ENCODE results near the gene ZNF45. TPM values are rescaled to one million over a fixed set of nuclear protein-coding genes. Genes with fewer than 3 reads are reported as not detected.
A peak's percentile ranks its signal among the peaks of the same experiment; 100 is the strongest.

The ZNF45 gene
- polyA plus RNA-seq = 10 to 100 TPM in 1 of 4 donors, 1 to 10 TPM in 3; 3.5 to 18.5 (median 6.0) TPM
- long read RNA-seq, donor 1, partial matches to known transcripts = 5 of 7 reads
- long read RNA-seq, donor 1, other reads (novel, unspliced or antisense) = 0 of 7 reads
- long read RNA-seq, donor 2 = 0 reads
- long read RNA-seq, donor 3, partial matches to known transcripts = 0 of 1 reads
- long read RNA-seq, donor 3, other reads (novel, unspliced or antisense) = 0 of 1 reads
- long read RNA-seq, donor 4 = 0 reads
- long read RNA-seq, donor 5, partial matches to known transcripts = 7 of 8 reads
- long read RNA-seq, donor 5, other reads (novel, unspliced or antisense) = 0 of 8 reads
- long read RNA-seq, donor 6 = 0 reads
- long read RNA-seq, donor 7 = 0 reads
- long read RNA-seq, donor 8 = 0 reads
- long read RNA-seq, donor 9 = 0 reads
- long read RNA-seq, donor 10 = 0 reads

GRCh38 chr19:43934985-43935708, at the start of gene ZNF45:
ZNF45 (minus strand) TSS chr19:43935282; CDS start chr19:43922185, 13,097 bp downstream.
- 0% methylated on average over 42 of the region's 42 CpGs for WGBS, 3 donors
- Histone ChIP-seq H3K27ac (ENCODE audit: low read depth in 1 of 3, low read length in 2 of 3) (peak within 1 kb of the TSS; percentile 61 to 95 (median 95)), H3K36me3 (ENCODE audit: control insufficient read depth in 3 of 3, insufficient read depth in 2 of 3, low read depth in 1 of 3, low read length in 3 of 3) (peaks cover 2 to 14% (median 7%) of the 10 kb centered on the region in 3 donors), H3K4me1 (ENCODE audit: control insufficient read depth in 3 of 3, insufficient read depth in 2 of 3, low read depth in 1 of 3, low read length in 2 of 3) (peaks cover 0 to 5% (median 0%) of the 10 kb centered on the region in 3 donors), H3K9me3 (ENCODE audit: control insufficient read depth in 2 of 2, insufficient read depth in 1 of 2, low read depth in 1 of 2, low read length in 1 of 2) (no peaks in the 10 kb centered on the region), H3K4me3 (ENCODE audit: low read depth in 1 of 3, low read length in 3 of 3) (peak within 1 kb of the TSS; percentile 74 to 97 (median 74)), H3K27me3 (ENCODE audit: control insufficient read depth in 3 of 3, insufficient read depth in 3 of 3, low read length in 3 of 3) (no peaks in the 10 kb centered on the region)
- DNase-seq = peak; percentile 91 to 97
- FAIRE-seq = no peak

DNA sequence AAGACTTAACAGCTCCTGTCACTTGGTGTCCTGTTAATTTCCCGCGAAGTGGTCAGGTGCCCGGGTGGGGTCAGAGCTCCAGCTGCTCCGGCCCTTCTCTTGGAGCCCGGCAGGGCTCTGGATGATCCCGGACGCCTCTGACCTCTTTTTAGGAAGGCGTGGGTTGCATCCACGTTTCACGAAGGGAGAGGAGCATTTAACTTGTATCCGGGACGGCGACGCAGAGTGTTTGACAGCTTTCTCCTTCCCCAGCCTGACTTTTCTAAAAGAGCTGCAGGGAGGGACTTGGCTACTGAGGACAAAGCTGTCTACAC, 49.6 kb upstream of the ZNF45 start:
- Histone ChIP-seq H3K27ac (ENCODE audit: low read depth in 1 of 3, low read length in 2 of 3) (peak overlapping the region in 1 of 3 donors; percentile 71), H3K9me3 (ENCODE audit: control insufficient read depth in 2 of 2, insufficient read depth in 1 of 2, low read depth in 1 of 2, low read length in 1 of 2) (peaks cover 0 to 12% of the 10 kb centered on the region in 2 donors), H3K36me3 (ENCODE audit: control insufficient read depth in 3 of 3, insufficient read depth in 2 of 3, low read depth in 1 of 3, low read length in 3 of 3) (peaks cover 2 to 5% (median 4%) of the 10 kb centered on the region in 3 donors), H3K27me3 (ENCODE audit: control insufficient read depth in 3 of 3, insufficient read depth in 3 of 3, low read length in 3 of 3) (no peaks in the 10 kb centered on the region), H3K4me3 (ENCODE audit: low read depth in 1 of 3, low read length in 3 of 3) (peak overlapping the region; percentile 82 to 85 (median 83)), H3K4me1 (ENCODE audit: control insufficient read depth in 3 of 3, insufficient read depth in 2 of 3, low read depth in 1 of 3, low read length in 2 of 3) (no peaks in the 10 kb centered on the region)
- WGBS, 3 donors = 3% methylated on average over 14 of the region's 14 CpGs
- FAIRE-seq = no peak
- DNase-seq = no peak

DNA sequence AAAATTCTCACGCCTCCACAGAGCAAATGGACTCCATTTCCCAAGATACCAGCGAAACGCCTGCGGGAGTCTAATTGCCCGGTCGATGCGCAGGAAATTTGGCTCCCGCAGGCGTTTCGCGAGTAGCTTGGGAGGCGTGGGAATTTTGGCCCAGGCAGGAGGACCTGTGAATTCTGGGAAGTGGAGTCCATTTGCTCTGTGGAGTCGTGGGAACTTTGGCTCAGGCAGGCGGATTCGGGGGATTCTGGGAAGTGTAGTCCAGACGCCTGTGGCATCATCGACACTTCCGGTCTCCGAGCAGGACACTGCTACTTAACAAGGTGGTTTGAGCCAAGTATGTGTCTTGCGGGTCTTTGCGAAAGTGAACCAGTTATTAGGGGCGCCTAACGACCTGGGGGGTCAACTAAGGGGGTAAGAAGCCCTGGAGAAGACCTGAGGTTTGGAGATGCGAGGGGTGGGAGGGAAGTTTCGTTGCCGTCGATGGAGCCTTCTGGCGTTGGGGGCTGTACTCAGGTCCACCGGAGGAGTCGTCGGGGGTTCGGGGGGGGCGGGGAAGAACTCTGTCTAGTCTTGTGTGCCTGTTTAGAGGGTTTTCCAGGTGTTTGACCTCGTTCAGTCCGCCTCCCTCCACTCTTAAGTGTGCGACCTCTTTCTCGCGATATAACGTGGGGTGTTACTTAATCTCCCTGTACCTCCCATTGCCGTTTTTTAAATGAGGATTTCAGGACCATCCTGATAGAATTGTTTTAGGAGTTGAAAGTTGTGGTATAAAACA, 49.0 kb upstream of the ZNF45 start, which contains the start of gene ZNF155:
Gene ZNF155, plus strand, starts transcription at position 277 of the 775 bp plus-strand sequence. CDS start 4,356 bp downstream, outside the sequence.
- H3K27me3 ChIP-seq (ENCODE audit: control insufficient read depth in 3 of 3, insufficient read depth in 3 of 3, low read length in 3 of 3) = no peaks in the 10 kb centered on the region
- 1% methylated on average over 39 to 40 of the region's 40 CpGs for WGBS, 3 donors

GRCh38 chr19:43983544-43983911, 48.4 kb upstream of the ZNF45 start:
- no peak overlapping the region for H3K27ac ChIP-seq (ENCODE audit: low read depth in 1 of 3, low read length in 2 of 3)
- FAIRE-seq (no peak), DNase-seq (no peak)
- peak overlapping the region; percentile 82 to 85 (median 83) for H3K4me3 ChIP-seq (ENCODE audit: low read depth in 1 of 3, low read length in 3 of 3)
- H3K36me3 ChIP-seq (ENCODE audit: control insufficient read depth in 3 of 3, insufficient read depth in 2 of 3, low read depth in 1 of 3, low read length in 3 of 3) = no peaks in the 10 kb centered on the region
- 65 to 74% (median 69%) methylated on average over 2 of the region's 2 CpGs for WGBS, 3 donors
- peaks cover 0 to 14% of the 10 kb centered on the region in 2 donors for H3K9me3 ChIP-seq (ENCODE audit: control insufficient read depth in 2 of 2, insufficient read depth in 1 of 2, low read depth in 1 of 2, low read length in 1 of 2)
- no peaks in the 10 kb centered on the region for H3K27me3 ChIP-seq (ENCODE audit: control insufficient read depth in 3 of 3, insufficient read depth in 3 of 3, low read length in 3 of 3)
- H3K4me1 ChIP-seq (ENCODE audit: control insufficient read depth in 3 of 3, insufficient read depth in 2 of 3, low read depth in 1 of 3, low read length in 2 of 3) = no peaks in the 10 kb centered on the region

More for the DNA sequence above, 49.0 kb upstream of the ZNF45 start, which contains the start of gene ZNF155:
- H3K36me3 ChIP-seq (ENCODE audit: control insufficient read depth in 3 of 3, insufficient read depth in 2 of 3, low read depth in 1 of 3, low read length in 3 of 3) = peaks cover 0 to 1% (median 0%) of the 10 kb centered on the region in 3 donors
- H3K4me1 ChIP-seq (ENCODE audit: control insufficient read depth in 3 of 3, insufficient read depth in 2 of 3, low read depth in 1 of 3, low read length in 2 of 3) = no peaks in the 10 kb centered on the region
- DNase-seq (peak; percentile 95 to 98), FAIRE-seq (no peak)
- peak within 1 kb of the TSS in 2 of 3 donors; percentile 47 to 71 for H3K27ac ChIP-seq (ENCODE audit: low read depth in 1 of 3, low read length in 2 of 3)
- H3K4me3 ChIP-seq (ENCODE audit: low read depth in 1 of 3, low read length in 3 of 3) = peak within 1 kb of the TSS; percentile 82 to 85 (median 83)
- H3K9me3 ChIP-seq (ENCODE audit: control insufficient read depth in 2 of 2, insufficient read depth in 1 of 2, low read depth in 1 of 2, low read length in 1 of 2) = peaks cover 0 to 14% of the 10 kb centered on the region in 2 donors

DNA sequence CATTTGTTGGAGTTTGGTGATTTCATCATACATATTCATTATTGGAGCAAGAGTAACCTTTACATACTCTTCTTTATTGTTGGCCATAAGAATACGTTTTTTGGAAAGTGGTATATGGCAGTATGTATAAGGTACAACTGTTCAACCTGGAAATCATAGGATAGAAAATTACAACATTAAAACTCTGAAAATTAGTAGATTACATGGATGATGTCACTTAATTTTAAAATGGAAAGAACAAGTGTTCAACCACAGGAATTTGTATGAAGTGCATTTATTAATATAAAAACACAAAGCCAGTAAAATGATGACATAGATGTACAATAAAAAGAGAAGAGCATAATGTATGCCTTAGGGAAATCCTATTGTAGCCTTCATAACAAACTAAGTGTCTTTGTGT, 41.6 kb upstream of the ZNF45 start:
- Histone ChIP-seq H3K27ac (ENCODE audit: low read depth in 1 of 3, low read length in 2 of 3) (no peak overlapping the region), H3K9me3 (ENCODE audit: control insufficient read depth in 2 of 2, insufficient read depth in 1 of 2, low read depth in 1 of 2, low read length in 1 of 2) (peaks cover 0 to 32% of the 10 kb centered on the region in 2 donors), H3K36me3 (ENCODE audit: control insufficient read depth in 3 of 3, insufficient read depth in 2 of 3, low read depth in 1 of 3, low read length in 3 of 3) (no peaks in the 10 kb centered on the region), H3K4me3 (ENCODE audit: low read depth in 1 of 3, low read length in 3 of 3) (no peak overlapping the region), H3K4me1 (ENCODE audit: control insufficient read depth in 3 of 3, insufficient read depth in 2 of 3, low read depth in 1 of 3, low read length in 2 of 3) (no peaks in the 10 kb centered on the region), H3K27me3 (ENCODE audit: control insufficient read depth in 3 of 3, insufficient read depth in 3 of 3, low read length in 3 of 3) (no peaks in the 10 kb centered on the region)
- DNase-seq (no peak), FAIRE-seq (no peak)
- WGBS, 3 donors = 83 to 87% (median 83%) methylated on average over 1 of the region's 1 CpG

DNA sequence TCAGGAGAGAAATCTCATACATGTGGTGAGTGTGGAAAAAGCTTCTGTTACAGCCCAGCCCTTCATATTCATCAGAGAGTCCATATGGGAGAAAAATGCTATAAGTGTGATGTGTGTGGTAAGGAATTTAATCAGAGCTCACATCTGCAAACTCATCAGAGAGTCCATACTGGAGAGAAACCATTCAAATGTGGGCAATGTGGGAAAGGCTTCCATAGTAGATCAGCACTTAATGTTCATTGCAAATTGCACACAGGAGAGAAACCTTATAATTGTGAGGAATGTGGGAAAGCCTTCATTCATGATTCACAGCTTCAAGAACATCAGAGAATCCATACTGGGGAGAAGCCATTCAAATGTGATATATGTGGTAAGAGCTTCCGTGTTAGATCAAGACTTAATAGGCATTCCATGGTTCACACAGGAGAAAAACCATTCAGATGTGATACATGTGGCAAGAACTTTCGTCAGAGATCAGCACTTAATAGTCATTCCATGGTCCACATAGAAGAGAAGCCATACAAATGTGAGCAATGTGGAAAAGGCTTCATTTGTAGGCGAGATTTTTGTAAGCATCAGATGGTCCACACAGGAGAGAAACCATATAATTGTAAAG, 31.1 kb upstream of the ZNF45 start:
- DNase-seq (no peak), FAIRE-seq (no peak)
- H3K36me3 ChIP-seq (ENCODE audit: control insufficient read depth in 3 of 3, insufficient read depth in 2 of 3, low read depth in 1 of 3, low read length in 3 of 3) = peaks cover 12 to 22% (median 13%) of the 10 kb centered on the region in 3 donors
- H3K4me1 ChIP-seq (ENCODE audit: control insufficient read depth in 3 of 3, insufficient read depth in 2 of 3, low read depth in 1 of 3, low read length in 2 of 3) = no peaks in the 10 kb centered on the region
- 91 to 95% (median 93%) methylated on average over 3 of the region's 3 CpGs for WGBS, 3 donors
- H3K4me3 ChIP-seq (ENCODE audit: low read depth in 1 of 3, low read length in 3 of 3) = no peak overlapping the region
- no peak overlapping the region for H3K27ac ChIP-seq (ENCODE audit: low read depth in 1 of 3, low read length in 2 of 3)
- no peaks in the 10 kb centered on the region for H3K27me3 ChIP-seq (ENCODE audit: control insufficient read depth in 3 of 3, insufficient read depth in 3 of 3, low read length in 3 of 3)
- peaks cover 7 to 65% of the 10 kb centered on the region in 2 donors for H3K9me3 ChIP-seq (ENCODE audit: control insufficient read depth in 2 of 2, insufficient read depth in 1 of 2, low read depth in 1 of 2, low read length in 1 of 2)

- H3K9me3 ChIP-seq (ENCODE audit: control insufficient read depth in 2 of 2, insufficient read depth in 1 of 2, low read depth in 1 of 2, low read length in 1 of 2) = peaks cover 4 to 54% of the 10 kb centered on the region in 2 donors
- no peak overlapping the region for H3K27ac ChIP-seq (ENCODE audit: low read depth in 1 of 3, low read length in 2 of 3)
- FAIRE-seq (no peak), DNase-seq (no peak)
- H3K36me3 ChIP-seq (ENCODE audit: control insufficient read depth in 3 of 3, insufficient read depth in 2 of 3, low read depth in 1 of 3, low read length in 3 of 3) = peaks cover 2 to 8% (median 3%) of the 10 kb centered on the region in 3 donors
- H3K27me3 ChIP-seq (ENCODE audit: control insufficient read depth in 3 of 3, insufficient read depth in 3 of 3, low read length in 3 of 3) = no peaks in the 10 kb centered on the region
- H3K4me1 ChIP-seq (ENCODE audit: control insufficient read depth in 3 of 3, insufficient read depth in 2 of 3, low read depth in 1 of 3, low read length in 2 of 3) = no peaks in the 10 kb centered on the region
- H3K4me3 ChIP-seq (ENCODE audit: low read depth in 1 of 3, low read length in 3 of 3) = no peak overlapping the region
- 70 to 72% (median 72%) methylated on average over 4 of the region's 4 CpGs for WGBS, 3 donors
Measured at GRCh38 chr19:43960411-43960810, 25.3 kb upstream of the ZNF45 start.
